COLO829 (cell line): ENCODE measurements around the gene LSP1.
"Not testable (repeated sequence)": the region's sequence is repeated elsewhere in the genome, so short reads cannot be mapped to it uniquely, and the experiment has no call there.

ENCODE experiments used
- DNase-seq: peaks from one replicate; pipeline ENCODE4 v3.0.0; 2012; ENCODE audit warnings: low spot score

Gene LSP1

DNA sequence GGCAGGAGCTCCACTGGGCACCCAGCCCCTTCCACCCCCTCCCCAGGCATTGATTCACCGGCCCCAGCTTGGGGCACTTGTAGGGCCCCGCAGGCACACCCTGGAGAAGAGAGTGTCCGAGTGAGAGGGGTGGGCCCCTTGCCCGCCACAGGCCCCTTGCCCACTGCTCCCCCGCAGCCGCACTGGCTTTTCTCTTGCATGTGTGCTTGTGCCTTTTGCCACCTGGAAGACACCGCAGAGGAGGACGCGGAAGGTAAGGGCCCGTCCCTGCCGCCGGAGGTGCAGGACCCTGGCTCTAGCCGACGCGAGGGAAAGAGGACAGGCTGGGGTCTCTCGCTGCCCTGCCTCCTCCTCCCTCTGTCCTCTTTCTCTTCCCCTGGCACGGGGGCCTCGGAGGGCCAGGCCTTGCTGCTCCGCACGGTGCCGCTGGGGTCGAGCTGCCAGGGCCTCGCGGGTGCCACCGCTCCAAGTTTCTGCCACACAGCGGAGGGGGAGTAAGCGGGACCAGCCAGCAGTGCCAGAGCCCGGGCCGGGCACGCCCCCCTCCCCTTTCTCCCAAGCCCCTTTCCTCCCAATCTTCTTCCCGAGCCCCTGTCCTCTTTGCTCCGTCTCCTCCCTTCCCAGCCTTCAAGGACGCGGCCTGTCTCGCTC lies 76.1 kb downstream of the LSP1 start:
- no peak for DNase-seq

DNA sequence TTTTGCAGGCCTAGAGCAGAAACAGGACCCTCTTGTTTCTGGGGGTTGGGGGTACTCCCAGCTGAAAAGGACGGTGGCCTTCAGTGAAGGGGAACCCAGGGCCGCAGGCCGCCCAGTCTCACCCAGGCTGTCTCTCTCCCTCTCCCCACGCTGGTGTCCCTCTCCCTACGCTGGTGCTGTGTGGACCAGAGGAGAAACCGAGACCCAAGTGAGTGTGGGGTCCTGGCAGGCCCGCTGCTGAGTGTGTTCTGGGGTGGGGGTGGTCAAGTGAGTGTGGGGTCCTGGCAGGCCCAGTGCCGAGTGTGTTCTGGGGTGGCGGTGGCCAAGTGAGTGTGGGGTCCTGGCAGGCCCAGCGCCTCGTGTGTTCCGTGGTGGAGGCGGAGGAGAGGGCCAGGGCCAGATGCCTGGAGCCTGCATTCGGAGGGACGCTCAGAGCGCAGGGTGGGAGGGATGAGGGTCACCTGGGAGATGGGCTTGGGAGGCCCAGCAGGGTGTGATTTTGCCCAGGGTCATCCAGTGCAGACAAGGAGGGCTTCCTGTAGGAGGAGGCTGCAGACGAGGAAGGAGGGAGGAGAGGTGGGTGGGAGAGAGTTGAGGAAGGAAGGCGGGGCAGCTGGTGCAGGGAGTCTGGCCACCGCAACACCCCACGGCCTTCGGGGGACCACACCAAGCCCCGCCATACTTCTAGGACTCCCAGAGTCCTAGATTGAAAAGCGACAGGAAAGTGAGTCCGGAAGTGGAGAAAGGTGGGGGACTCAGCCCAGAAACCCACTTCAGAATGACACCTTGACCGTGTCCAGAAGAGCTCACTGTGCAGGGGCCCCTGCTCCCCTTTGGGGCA lies 77.0 kb downstream of the LSP1 start:
- DNase-seq, result no peak

DNA sequence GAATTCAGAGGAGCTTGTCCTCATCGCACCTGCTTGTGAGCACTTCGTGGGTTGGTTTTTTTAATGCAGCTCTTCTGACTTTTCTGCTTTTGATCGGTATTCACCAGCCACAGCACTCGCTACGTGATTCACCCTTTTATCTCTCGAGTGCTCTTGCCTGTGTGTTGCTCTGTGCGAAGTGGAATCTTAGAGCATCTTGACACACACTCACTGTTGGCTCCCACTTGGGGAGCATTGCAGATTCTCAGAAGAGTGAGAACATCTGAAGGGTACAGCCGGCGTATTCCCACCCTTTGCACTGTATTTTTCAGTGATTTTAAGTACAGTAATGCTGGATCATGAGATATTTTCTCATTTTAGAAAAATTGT lies 77.6 kb downstream of the LSP1 start:
- no peak for DNase-seq

DNA sequence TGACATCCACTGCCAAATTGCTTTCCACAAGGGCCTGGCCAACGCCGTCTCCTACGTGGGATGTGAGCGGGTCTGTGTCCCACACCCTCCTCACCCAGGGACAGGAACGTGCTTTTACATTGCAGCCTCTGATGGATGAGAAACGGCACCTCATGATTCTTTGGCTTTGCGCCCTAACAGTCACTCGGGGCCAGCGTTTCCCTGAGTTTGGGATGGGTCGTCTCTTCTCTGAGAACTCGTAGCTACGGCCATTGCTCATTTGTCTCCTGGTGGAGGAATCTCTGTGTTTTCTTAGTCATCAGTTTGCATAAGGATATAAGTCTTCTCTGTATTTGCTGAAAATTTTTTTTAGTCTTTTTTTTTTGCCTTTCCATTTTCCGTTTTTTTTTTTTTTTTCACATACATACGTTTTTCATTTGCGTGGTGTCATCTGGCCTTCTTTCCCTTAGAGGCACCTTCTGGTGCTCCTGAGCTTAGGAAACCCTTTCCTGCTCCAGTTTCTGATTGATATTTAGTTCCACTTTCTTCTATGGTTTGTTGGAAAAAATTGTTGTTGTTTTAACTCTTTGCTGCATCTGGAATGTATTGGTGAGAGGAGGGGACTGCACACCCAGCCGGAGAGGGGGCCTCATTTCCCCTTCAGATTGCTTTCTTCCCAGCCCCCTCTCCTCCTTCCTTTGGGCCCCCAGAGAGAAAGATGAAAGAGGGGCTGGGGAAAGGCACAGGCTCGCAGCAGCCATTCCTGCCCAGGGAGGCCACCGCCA lies 78.6 kb downstream of the LSP1 start:
- no peak for DNase-seq

DNA sequence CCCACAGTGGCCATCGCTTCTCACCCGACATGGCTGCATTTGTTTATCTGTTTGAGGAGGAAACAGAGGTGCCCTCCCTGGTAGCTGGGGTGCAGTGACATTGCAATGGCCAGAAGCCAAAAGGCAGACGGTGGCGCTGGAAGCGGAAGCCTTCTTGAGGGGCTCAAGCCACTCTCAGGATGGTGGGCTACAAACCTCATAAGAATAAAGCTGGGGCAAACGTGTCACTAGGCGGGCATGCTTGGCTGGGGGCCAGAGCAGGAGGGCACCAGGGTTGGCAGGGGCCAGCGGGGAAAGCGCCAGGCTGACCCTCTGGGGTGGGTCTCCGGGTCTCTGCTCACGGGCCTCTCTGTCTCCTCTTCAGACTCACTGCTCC lies 79.2 kb downstream of the LSP1 start:
- DNase-seq, result no peak

DNA sequence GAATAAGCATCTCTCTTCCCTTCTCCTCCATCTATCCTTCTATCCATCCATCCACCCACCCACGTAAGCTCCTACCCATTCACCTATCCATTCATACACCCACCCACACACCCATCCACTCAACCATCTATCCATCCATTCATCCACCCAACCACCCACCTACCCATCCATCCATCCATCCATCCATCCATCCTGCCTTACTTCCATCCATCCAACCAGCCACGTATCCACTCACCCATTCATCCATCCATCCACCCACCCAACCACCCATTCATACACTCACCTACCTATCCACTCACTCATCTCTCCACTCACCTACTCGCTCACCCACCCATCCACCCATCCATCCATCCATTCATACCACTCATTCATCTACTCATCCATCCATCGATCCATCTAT lies 79.8 kb downstream of the LSP1 start:
- DNase-seq, result no peak

DNA sequence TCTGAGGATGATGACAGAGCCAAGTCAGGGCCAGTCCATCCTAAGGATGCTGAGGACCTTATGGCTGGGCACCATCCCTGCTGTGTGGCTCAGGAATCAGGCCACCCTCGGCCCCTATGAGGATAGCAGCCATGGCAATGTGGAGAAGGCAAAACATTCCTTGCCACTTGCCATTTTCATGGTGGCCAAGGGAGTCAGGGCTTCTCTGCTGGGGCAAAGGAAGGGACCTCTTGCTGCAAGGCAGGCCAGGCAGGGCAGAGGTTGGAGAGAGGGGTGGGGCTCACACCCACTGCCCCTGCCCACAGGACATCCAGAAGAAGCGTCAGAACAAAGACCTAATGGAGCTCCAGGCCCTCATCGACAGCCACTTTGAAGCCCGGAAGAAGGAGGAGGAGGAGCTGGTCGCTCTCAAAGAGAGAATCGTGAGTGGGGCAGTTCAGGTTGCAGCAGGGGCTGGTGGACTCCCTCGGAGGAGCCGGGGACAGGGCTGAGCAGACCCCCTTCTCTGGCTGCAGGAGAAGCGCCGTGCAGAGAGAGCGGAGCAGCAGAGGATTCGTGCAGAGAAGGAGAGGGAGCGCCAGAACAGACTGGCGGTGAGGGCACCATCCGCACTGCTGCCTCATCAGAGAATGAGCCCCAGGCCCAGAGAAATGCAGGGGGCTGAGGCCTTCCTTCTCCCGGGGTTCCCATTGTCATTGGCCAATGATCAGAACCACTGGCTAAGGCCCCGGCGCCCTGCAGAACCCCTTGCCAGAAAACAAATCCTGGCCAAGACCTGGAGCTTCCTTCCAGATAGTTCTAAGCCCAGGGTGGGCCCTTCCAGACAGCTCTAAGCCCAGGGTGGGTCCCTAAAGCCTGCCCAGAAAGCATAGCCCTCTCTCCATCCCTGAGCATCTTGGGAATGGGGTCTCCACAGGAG lies 80.8 kb downstream of the LSP1 start:
- DNase-seq, result no peak

DNA sequence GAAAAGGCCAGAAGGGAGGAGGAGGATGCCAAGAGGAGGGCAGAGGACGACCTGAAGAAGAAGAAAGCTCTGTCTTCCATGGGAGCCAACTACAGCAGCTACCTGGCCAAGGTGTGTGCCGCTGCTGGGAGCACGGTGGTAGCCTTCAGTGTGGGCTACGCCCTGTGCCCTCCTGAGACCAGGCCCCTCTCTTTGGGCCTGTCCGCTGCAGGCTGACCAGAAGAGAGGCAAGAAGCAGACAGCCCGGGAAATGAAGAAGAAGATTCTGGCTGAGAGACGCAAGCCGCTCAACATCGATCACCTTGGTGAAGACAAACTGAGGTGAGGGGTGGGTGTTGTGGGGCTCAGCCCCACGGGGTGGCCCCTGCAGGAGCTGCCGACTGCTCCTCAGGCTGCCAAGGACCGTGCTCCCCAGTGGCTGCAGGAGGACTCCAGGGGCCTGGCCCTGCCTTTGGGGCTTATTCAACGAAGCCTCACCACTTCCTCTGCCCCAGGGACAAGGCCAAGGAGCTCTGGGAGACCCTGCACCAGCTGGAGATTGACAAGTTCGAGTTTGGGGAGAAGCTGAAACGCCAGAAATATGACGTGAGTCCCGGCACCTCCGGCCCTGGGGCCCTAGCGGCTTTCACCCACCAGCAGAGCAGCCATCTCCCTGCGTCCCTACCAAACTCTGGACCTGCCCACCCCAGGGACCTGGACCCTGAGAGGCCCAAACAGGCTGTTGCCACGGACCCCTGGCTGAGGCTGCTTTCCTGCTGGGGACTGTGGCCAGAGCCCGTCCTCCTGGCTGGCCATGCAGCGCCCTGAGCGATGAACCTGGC lies 81.7 kb downstream of the LSP1 start:
- no peak for DNase-seq

DNA sequence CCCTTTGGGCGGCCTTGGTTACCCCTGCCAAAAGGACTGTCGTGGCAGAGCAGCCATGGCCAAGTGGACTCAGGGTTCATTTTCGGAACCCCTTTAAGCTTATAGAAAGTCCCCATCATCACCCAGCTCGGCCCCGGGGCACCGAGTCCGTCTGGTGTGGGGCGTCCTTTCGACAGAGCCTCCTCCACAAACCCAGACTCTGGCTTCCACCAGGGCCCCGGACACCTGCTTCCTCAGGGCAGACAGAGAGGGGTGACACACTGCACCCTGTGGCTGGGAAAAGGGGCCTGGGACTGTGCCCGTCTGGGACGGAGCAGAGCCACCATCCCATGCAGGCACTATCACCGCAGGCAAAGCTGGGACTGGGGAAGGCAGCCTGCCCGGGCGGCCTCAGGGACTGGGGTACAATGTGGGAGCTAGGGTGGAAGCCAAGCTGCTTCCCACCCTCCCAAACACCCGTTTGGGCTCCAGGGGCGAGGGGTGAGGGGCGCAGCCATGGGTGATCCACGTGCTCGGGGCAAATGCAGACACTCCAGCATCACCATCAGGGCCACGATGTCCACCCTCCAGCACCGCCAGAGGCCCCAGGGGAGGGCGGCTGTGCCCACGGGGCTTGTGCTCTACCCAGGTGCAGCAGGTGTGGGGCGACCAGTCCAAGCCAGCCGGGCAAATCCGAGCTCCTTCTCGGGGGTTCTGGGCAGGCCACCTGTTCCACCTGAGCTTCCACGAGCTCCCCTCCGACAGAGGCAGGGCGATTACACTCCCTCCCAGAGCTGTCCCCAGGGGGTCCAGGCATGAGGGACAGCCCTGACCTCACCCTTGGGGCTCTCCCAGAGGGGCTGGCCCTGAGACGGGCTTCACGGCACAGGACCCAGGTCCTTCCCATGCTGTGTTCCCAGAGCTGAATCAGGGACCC lies 82.5 kb downstream of the LSP1 start:
- no peak for DNase-seq

DNA sequence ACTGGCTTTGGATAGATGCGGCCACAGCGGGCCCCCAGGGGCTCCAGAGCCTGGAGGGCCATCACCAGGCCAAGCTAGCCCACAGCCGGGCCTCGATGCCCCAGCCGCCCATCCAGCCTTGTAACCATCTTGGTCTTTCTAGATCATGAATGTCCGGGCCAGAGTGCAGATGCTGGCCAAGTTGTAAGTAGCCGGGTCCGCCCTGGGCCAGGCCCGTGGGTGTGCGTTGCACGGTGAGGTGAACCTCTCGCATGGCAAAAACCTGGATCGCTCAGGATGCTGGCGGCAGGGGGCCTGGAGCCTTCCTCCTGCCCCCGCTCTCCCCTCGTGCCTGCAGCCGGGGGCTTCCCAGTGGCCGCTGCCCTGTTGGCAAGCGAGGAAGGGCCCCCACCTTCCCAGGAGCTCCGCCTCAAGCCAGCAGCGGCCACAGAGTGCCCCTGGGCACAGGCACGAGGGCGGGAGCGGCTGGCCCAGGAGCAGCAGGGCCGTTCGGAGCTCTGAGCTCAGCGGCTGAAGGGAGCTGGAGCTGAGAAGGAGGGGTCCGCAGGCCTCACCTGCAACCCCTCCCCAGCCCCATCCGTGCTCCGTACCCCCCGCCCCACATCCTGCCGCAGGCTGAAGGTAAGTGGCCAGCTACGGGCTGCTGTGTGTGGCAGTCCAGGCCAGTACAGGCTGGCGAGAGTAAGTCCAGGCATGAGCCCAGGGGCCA lies 83.3 kb downstream of the LSP1 start:
- no peak for DNase-seq

DNA sequence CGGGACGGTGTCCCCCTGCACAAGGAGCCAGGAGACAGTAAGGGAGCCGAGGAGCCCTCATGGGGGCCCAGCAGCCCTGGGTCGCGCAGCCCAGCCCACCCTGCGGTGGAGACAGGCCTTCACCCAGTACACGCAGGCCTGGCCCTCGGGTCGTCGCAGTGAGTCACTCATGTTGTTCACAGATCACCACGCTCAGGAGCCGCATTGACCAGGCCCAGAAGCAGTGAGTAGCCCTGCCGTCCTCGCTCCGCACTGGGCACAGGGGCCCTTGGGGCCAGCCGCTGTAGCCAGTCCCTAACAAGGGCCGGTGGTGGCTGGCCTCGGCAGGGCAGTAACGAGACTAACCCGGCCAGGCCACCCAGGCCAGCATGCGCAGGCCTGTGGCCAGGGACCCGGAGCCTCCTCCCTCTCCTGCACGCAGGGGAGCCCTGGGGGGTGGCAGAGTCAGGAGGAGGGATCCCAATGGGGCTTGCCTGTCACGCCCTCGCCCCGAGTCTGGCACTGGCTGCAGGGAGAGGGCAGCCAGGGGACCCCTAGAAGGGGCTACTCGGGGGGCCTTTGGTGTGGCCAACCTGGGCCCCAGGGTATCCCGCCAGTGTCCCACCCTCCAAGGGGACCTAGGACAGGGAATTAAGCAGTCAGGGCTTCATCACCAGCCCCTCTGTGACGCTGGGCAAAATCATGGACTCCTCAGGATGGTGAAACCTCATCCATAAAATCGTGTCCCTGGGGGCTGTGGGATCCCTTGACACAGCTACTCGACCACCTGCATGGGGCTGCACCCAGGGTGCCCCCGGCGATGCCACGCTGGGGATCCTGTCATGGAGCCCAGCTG lies 84.1 kb downstream of the LSP1 start:
- DNase-seq, result no peak

DNA sequence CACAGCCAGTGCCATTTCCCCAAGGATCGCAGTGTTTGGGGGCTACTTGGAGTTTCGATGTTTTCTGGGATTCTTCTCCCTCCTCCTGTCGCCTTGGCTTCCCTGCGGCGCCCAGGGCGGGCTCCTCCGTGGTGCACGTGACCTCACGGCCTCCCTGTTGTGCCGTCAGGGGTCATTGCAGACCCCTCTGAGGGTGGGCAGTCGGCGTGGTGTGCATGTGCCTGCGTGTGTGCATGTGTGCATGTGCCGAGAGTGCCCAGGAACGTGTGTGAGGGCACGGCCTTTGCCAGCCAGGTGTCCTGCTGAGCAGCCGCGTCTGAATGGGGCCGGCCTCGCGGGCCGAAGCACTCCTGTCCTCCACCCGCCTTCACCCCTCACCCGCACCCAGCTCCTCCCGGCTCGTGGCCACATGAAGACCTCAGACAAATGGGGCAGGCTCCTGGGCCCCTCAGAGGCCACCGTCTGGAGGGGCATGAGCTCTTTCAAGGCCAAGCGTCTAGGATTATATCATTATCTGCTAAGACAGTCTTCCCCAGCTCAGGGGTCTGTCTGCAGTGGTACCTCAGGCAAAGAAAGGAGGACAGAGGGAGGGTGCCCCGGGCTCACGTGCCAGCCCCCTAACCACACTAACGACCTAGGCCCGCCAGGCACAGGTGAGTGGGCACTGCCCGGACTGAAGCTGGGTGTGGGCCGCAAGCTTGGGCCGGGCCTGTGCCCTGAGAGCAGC lies 84.9 kb downstream of the LSP1 start:
- no peak for DNase-seq

DNA sequence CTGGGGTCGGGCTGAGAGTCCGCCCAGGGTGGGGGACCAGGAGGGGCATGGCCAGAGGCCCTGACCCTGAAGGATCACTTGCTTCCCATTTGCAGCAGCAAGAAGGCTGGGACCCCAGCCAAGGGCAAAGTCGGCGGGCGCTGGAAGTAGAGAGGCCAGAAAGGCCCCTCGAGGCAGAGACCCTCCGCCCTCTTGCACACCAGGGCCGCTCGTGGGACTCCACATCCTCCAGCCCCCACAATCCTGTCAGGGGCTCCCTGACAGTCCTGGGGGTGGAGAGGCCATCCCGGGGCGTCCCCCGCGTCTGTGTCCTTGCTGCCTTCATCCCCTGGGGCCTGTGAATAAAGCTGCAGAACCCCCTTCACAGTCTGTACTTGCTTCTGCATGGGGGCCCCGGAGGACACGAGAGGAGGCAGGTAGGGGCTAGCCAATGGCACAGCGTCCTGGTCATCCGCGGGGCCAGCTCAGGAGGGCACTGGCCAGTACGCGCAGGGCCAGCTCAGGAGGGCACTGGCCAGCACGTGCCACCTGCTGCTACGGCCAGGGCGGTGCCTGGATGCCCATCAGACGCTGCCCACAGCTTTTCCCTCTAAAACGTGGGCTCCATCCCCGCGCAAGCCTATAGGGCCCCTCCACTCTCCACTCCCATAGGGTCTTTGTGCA lies 85.6 kb downstream of the LSP1 start:
- DNase-seq, result no peak

DNA sequence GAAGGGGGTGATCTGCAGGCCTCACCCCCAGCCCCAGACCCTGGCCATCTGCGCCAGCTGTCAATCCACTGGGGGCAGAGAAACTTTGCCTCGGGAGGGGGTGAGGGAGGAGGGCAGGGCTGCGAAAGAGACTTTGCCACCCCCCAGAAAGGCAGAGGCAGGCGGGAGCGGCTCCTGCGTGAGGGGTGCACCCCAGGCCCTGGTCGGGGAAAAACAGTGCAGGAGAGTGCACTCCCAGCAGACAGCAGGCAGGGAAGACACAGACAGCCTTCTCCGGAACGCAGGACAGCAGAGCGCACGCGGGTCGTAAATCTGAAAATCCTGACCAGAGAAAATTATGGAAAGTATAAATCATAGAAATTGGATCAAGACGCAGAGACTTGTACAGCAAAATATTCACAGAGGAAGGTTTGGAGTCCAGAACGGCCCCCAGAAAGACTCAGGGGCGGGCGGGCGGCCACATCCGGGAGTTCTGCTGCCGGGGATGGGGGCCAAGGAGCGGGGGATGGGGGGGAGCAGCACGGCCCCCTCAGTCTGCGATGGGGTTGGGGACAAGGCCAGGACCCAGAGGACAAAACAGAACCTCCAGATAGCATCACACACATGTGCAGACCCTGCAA lies 86.2 kb downstream of the LSP1 start:
- DNase-seq, result no peak

DNA sequence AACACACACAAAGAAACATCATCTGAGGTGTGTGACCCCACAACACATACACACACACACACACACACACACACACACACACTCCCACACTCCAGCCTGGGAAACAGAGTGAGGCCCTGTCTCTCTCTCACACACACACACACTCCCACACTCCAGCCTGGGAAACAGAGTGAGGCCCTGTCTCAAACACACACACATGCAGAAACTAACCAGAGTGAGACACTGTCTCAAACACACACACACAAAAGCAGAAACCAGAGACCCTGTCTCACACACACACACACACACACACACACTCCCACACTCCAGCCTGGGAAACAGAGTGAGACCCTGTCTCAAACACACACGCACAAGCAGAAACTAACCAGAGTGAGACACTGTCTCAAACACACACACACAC lies 86.9 kb downstream of the LSP1 start:
- DNase-seq, result not testable (repeated sequence)
